HT1080 (cell line): ENCODE data around the gene LIFR. TPM values are rescaled to one million over a fixed set of nuclear protein-coding genes. Genes with fewer than 3 reads are reported as not detected.
"Not testable (repeated sequence)": the region's sequence is repeated elsewhere in the genome, so short reads cannot be mapped to it uniquely, and the experiment has no call there.

ENCODE experiments used
- DNase-seq: peaks from one replicate; pipeline ENCODE4 v3.0.0-alpha.2; 2015; ENCODE audit warnings: low read depth
- total RNA-seq: library from RNA; depleted of rRNA; stranded (reverse); fragments of >200 nt; shearing (Covaris generic); gene quantifications from 2 replicates; pipeline ENCODE4 v1.2.3, GENCODE V29; 2014

The LIFR gene
- total RNA-seq, 1 experiment from 2014 or later = 4.0 TPM

GRCh38 chr5:38583500-38583899 lies 27.1 kb upstream of the LIFR start:
- DNase-seq = no peak

- no peak for DNase-seq
These were observed 26.5 kb upstream of the LIFR start for GRCh38 chr5:38582975-38583319.

- no peak for DNase-seq
These were observed 26.0 kb upstream of the LIFR start for GRCh38 chr5:38582293-38582974.

GRCh38 chr5:38581597-38581996 lies 25.2 kb upstream of the LIFR start:
- no peak for DNase-seq

GRCh38 chr5:38579105-38579504 lies 22.7 kb upstream of the LIFR start:
- DNase-seq = no peak

GRCh38 chr5:38576961-38577684 lies 20.7 kb upstream of the LIFR start:
- no peak for DNase-seq

GRCh38 chr5:38576442-38576841 lies 20.0 kb upstream of the LIFR start:
- no peak for DNase-seq

GRCh38 chr5:38575476-38575875 lies 19.0 kb upstream of the LIFR start:
- no peak for DNase-seq

- no peak for DNase-seq
These were observed 17.6 kb upstream of the LIFR start for GRCh38 chr5:38574009-38574408.

- DNase-seq = no peak
These were observed 17.1 kb upstream of the LIFR start for GRCh38 chr5:38573521-38573920.

GRCh38 chr5:38569180-38569579 lies 12.7 kb upstream of the LIFR start:
- DNase-seq = no peak

- DNase-seq = not testable (repeated sequence)
These were observed 10.9 kb upstream of the LIFR start for GRCh38 chr5:38567306-38567705.

GRCh38 chr5:38563624-38564023 lies 7.2 kb upstream of the LIFR start:
- DNase-seq = no peak

GRCh38 chr5:38562444-38563210 lies 6.2 kb upstream of the LIFR start:
- no peak for DNase-seq

- no peak for DNase-seq
These were observed 3.0 kb upstream of the LIFR start for GRCh38 chr5:38559428-38559827.

- no peak for DNase-seq
These were observed 1.3 kb upstream of the LIFR start for GRCh38 chr5:38557792-38558191.

- no peak for DNase-seq
These were observed 863 bp upstream of the LIFR start for GRCh38 chr5:38557308-38557710.

- peak; percentile 29 for DNase-seq
These were observed 303 bp downstream of the LIFR start for GRCh38 chr5:38556088-38556598.

GRCh38 chr5:38555354-38556087 lies 925 bp downstream of the LIFR start:
- DNase-seq = no peak

GRCh38 chr5:38554861-38555260 lies 1.6 kb downstream of the LIFR start:
- no peak for DNase-seq

GRCh38 chr5:38554403-38554802 lies 2.0 kb downstream of the LIFR start:
- DNase-seq = no peak
